OCI-LY3 (cell line): Measurements from ENCODE around the gene ARMH3.

Experiments used
- EZH2phosphoT487 ChIP-seq: fragments of 200-600 bp; shearing (Covaris generic); IDR thresholded peaks from 2 replicates; pipeline ENCODE4 v1.6.1; 2018; ENCODE audit warnings: antibody characterized with exemption, mixed run types, low read depth
- TF ChIP-seq, protein P1 (sequence below): fragments of 200-600, 300-600 bp; sonication (generic); IDR thresholded peaks from 2 replicates; pipeline ENCODE4 v1.5.1; 2014; ENCODE audit warnings: antibody characterized with exemption, low read length, low read depth

DNA sequence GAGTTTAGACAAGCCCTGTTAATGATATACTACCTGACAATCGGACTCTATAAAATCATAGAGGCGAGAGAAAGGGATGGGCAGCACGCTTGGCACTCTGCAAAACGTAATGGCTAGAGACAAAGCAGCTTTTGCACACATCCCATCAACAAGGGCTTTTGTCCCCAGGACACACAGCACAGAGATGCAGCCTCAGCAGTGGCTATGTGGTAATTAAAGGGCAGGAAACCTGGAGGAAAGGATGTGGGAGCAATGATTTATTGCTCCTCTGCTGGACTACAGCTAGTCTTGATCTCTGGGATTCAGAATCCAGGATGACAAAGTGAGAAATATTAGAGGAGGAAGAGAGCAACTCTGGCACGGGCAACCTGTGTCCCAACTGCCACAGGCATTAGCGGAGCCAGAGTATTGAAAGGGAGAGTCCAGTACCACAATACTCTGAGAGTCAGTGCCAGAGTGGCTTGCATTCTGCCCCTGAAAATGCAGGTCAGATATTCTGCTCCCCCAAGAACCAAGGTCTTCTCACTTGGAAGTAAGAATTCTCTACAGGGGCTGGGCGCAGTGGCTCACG is 96.5 kb downstream of the ARMH3 start:
- TF ChIP-seq, protein P1, sequence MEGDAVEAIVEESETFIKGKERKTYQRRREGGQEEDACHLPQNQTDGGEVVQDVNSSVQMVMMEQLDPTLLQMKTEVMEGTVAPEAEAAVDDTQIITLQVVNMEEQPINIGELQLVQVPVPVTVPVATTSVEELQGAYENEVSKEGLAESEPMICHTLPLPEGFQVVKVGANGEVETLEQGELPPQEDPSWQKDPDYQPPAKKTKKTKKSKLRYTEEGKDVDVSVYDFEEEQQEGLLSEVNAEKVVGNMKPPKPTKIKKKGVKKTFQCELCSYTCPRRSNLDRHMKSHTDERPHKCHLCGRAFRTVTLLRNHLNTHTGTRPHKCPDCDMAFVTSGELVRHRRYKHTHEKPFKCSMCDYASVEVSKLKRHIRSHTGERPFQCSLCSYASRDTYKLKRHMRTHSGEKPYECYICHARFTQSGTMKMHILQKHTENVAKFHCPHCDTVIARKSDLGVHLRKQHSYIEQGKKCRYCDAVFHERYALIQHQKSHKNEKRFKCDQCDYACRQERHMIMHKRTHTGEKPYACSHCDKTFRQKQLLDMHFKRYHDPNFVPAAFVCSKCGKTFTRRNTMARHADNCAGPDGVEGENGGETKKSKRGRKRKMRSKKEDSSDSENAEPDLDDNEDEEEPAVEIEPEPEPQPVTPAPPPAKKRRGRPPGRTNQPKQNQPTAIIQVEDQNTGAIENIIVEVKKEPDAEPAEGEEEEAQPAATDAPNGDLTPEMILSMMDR: no peak
- no peak for TF ChIP-seq EZH2phosphoT487
